Measurements from ENCODE around the gene DBX1.

The DBX1 gene

DNA sequence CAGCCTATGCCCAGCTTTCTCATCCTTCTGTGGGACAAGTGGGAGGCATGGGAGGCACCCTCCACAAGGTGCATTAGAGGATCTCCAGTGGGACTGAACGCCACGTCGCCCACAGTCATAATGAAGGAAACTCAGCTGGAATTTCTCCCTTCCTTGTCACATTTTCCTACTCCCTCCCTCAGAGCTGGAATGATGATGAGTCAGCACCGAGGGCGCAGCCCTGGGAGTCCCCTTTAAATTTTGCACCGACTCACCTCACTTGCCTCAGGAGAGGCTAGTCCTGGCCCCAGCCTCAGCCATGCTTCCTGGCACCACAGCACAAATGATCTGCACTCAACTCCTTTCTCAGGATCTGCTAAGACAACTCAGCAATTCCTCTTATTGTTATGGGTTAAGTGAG is 34.3 kb downstream of the DBX1 start:
- Histone ChIP-seq H3K4me3 (ENCODE audit: low read depth, low read length) (no peak overlapping the region), H3K27me3 (replicated peaks) (no peaks in the 10 kb centered on the region), H3K36me3 (replicated peaks) (no peaks in the 10 kb centered on the region), H3K27ac (no peak overlapping the region)
- peak; percentile 11 for DNase-seq
- no peak for TF ChIP-seq CTCF (IDR thresholded peaks at IDR 0.05; ENCODE audit: low read depth, low read length, missing control alignments)
- in situ Hi-C loops (cut with HindIII; ENCODE audit: low pct_ligation_motif_present, low sequenced_read_pairs), result no loop called here

GRCh38 chr11:20122131-20122530 is 38.1 kb downstream of the DBX1 start:
- no peak for DNase-seq
- Histone ChIP-seq H3K4me3 (ENCODE audit: low read depth, low read length) (no peak overlapping the region), H3K27ac (no peak overlapping the region), H3K27me3 (replicated peaks) (no peaks in the 10 kb centered on the region), H3K36me3 (replicated peaks) (peaks cover 18% of the 10 kb centered on the region)
- in situ Hi-C loops (cut with HindIII; ENCODE audit: low pct_ligation_motif_present, low sequenced_read_pairs), result no loop called here
- TF ChIP-seq CTCF (IDR thresholded peaks at IDR 0.05; ENCODE audit: low read depth, low read length, missing control alignments), result no peak

DNA sequence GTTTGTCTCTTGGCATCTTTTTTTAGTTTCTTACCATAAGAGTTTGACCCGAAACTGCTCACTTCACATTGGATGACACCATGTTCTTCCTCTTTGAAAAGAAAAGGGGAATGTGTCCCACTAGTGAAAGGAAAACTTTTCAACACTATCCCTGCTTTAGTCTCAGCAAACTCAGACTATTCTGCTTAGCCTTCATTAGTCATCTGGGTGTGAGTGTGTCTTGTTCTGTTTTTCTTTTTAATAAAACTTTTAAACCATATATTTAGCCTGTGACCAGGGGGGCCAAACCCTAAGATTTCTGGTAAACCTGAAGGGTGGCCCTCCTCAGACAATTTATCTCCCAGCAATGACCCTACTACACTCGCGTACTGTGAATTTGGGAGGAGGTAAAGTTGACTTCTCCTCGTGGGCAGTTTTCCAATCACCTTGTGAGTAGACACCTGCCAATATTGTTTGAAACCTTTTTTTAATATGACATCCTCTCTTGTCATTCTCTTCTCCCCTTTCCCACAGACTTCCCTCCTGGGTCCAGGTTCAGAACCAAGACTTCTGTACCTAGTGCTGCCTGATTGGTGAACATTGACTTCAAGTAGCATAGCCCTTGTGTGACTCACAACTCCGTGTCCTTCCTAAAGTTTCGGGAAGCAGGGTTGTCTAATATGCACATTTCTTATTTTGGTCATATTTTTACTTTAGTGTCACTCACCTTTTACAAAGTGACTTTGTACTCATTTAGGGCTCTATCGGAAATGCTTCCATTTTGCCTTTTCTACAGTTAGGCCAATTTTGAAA is 39.9 kb downstream of the DBX1 start:
- peaks cover 18% of the 10 kb centered on the region for H3K36me3 ChIP-seq (replicated peaks)
- DNase-seq, result no peak
- in situ Hi-C loops (cut with HindIII; ENCODE audit: low pct_ligation_motif_present, low sequenced_read_pairs), result no loop called here
- H3K27me3 ChIP-seq (replicated peaks), result no peaks in the 10 kb centered on the region
- TF ChIP-seq CTCF (IDR thresholded peaks at IDR 0.05; ENCODE audit: low read depth, low read length, missing control alignments), result no peak
- H3K4me3 ChIP-seq (ENCODE audit: low read depth, low read length), result no peak overlapping the region
- no peak overlapping the region for H3K27ac ChIP-seq

DNA sequence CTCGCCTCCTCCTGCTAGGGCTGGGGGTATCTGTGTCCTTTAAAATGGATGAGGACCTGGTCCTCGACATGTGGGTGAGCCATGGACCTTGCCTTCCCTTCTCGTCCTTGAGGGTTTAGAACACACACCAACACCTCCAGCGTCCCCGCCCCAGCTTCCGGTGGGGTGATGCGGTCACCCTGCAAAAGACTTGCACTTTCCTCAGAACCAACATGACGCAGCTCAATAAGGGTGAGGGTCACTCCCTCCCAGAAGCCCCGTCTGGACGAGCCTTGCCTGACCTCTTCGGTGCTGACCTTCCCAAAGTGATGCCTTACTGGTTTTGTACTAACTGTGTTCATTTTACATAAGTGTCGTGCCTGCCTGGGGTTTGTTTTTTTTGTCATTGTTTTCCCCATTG is 41.0 kb downstream of the DBX1 start:
- TF ChIP-seq CTCF (IDR thresholded peaks at IDR 0.05; ENCODE audit: low read depth, low read length, missing control alignments), result no peak

DNA sequence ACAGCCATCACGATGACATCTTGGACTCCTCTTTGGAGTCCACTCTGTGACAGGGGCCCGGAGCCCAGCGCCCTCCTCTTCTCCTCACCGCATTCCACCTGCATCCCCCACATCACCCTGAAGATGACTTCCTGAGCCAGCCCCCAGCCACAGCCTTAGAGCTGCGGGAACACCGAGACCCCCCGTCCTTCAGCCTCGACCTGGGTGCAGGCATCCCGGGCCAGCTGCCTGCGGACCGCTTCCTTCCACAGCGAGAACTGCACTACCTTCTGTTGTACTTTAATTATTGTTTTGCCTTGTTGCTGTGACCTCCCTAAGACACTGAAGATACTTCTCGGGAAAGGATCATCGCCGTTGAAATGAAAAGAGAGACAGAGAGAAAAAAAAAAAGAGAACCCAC is 42.1 kb downstream of the DBX1 start:
- DNase-seq, result no peak
- in situ Hi-C loops (cut with HindIII; ENCODE audit: low pct_ligation_motif_present, low sequenced_read_pairs), result no loop called here
- Histone ChIP-seq H3K27me3 (replicated peaks) (no peaks in the 10 kb centered on the region), H3K27ac (no peak overlapping the region), H3K4me3 (ENCODE audit: low read depth, low read length) (no peak overlapping the region), H3K36me3 (replicated peaks) (peaks cover 21% of the 10 kb centered on the region)
- TF ChIP-seq CTCF (IDR thresholded peaks at IDR 0.05; ENCODE audit: low read depth, low read length, missing control alignments), result no peak

More for the DNA sequence above, 41.0 kb downstream of the DBX1 start:
- no peak for DNase-seq
- no peak overlapping the region for H3K27ac ChIP-seq
- H3K36me3 ChIP-seq (replicated peaks), result peaks cover 21% of the 10 kb centered on the region
- in situ Hi-C loops (cut with HindIII; ENCODE audit: low pct_ligation_motif_present, low sequenced_read_pairs), result no loop called here
- H3K27me3 ChIP-seq (replicated peaks), result no peaks in the 10 kb centered on the region
- H3K4me3 ChIP-seq (ENCODE audit: low read depth, low read length), result no peak overlapping the region

GRCh38 chr11:20117291-20117690 is 43.0 kb downstream of the DBX1 start:
- no peaks in the 10 kb centered on the region for H3K27me3 ChIP-seq (replicated peaks)
- no peak overlapping the region for H3K27ac ChIP-seq
- in situ Hi-C loops (cut with HindIII; ENCODE audit: low pct_ligation_motif_present, low sequenced_read_pairs), result no loop called here
- H3K4me3 ChIP-seq (ENCODE audit: low read depth, low read length), result no peak overlapping the region
- TF ChIP-seq CTCF (IDR thresholded peaks at IDR 0.05; ENCODE audit: low read depth, low read length, missing control alignments), result no peak
- H3K36me3 ChIP-seq (replicated peaks), result peaks cover 21% of the 10 kb centered on the region
- DNase-seq, result no peak
